Endothelial cell of umbilical vein (primary cell): ENCODE data around the gene TAOK1. TPM values are rescaled to one million over a fixed set of nuclear protein-coding genes. Genes with fewer than 3 reads are reported as not detected.
A peak's percentile ranks its signal among the peaks of the same experiment; 100 is the strongest.

Source experiments
- BruUV-seq: library from RNA; stranded (reverse); fragments of 400-500 nt; replicated peaks from 2 replicates; lab custom pipeline; 2021; lab: Mats Ljungman, UMichigan
- CTCF ChIA-PET: fragments of 300-600, 350-600 bp; sonication (Branson Sonifier 250); formaldehyde crosslinking; loops from one replicate; lab custom pipeline; 2021; ENCODE audit warnings: antibody characterized with exemption, inconsistent platforms; lab: Charles Lee
- POLR2A ChIA-PET: fragments of 300-600, 350-600 bp; sonication (Branson Sonifier 250); formaldehyde crosslinking; loops from one replicate; lab custom pipeline; 2021; ENCODE audit warnings: antibody characterized with exemption, inconsistent platforms; lab: Charles Lee
- DNase-seq: peaks from one replicate; pipeline ENCODE4 v3.0.0-alpha.2; 2011; ENCODE audit warnings: low read depth, low spot score
- FAIRE-seq: peaks from 2 replicates; lab custom pipeline; 2011; peaks lifted over from hg19 to GRCh38; lab: Jason Lieb, UNC
- H2AFZ ChIP-seq: 2 replicates; pipeline ENCODE4 v1.6.0; 2012; ENCODE audit warnings: low read depth, low read length, control low read depth, inconsistent platforms
- H3K27ac ChIP-seq: 2 replicates; pipeline ENCODE4 v1.5.1; 2011; ENCODE audit warnings: low read depth, mild to moderate bottlenecking, control low read depth, low read length, moderate library complexity; ENCODE audit not compliant: insufficient read depth
- H3K27me3 ChIP-seq, 2 experiments: 2 replicates each; pipeline versions ENCODE4 v1.6.0 to v1.6.1; 2011; ENCODE audit warnings: low read length in 2 of 2, mixed read lengths in 1 of 2; ENCODE audit not compliant: control insufficient read depth in 2 of 2, insufficient read depth in 2 of 2
- H3K36me3 ChIP-seq, 2 experiments: 2 replicates in 1 of 2; 3 replicates in 1 of 2; pipeline ENCODE4 v1.5.1; 2011; ENCODE audit warnings: low read length in 2 of 2, mild to moderate bottlenecking in 1 of 2, moderate library complexity in 1 of 2; ENCODE audit not compliant: control insufficient read depth in 2 of 2, insufficient read depth in 2 of 2; ENCODE audit errors: extremely low read depth in 1 of 2
- H3K4me1 ChIP-seq: 3 replicates; pipeline ENCODE4 v1.5.1; 2011; ENCODE audit warnings: mild to moderate bottlenecking, low read length; ENCODE audit not compliant: control insufficient read depth, insufficient read depth; ENCODE audit errors: extremely low read depth
- H3K4me2 ChIP-seq: 2 replicates; pipeline ENCODE4 v1.6.1; 2011; ENCODE audit warnings: low read length, control low read depth, mixed read lengths; ENCODE audit not compliant: insufficient read depth
- H3K4me3 ChIP-seq, 3 experiments: fragments of 200-600 bp in 1 of 3; sonication (generic), shearing (Covaris generic) in 1 of 3; replicated peaks in 1 of 3; 2 replicates each; pipeline ENCODE4 v1.5.1; 2011 to 2016; ENCODE audit warnings: control low read depth in 3 of 3, low read length in 3 of 3, mild to moderate bottlenecking in 2 of 3, inconsistent platforms in 1 of 3, low read depth in 1 of 3, moderate library complexity in 1 of 3; ENCODE audit not compliant: insufficient read depth in 1 of 3
- H3K79me2 ChIP-seq: 2 replicates; pipeline ENCODE4 v1.6.0; 2012; ENCODE audit warnings: low read length, inconsistent platforms; ENCODE audit not compliant: control insufficient read depth, insufficient read depth
- H3K9ac ChIP-seq: replicated peaks from 2 replicates; pipeline ENCODE3; 2011; ENCODE audit warnings: low read length, control low read depth; ENCODE audit not compliant: insufficient read depth; ENCODE audit errors: extremely low read depth
- H3K9me1 ChIP-seq: replicated peaks from 3 replicates; pipeline ENCODE4 v1.6.0; 2011; ENCODE audit warnings: mild to moderate bottlenecking, low read length; ENCODE audit not compliant: control insufficient read depth, insufficient read depth; ENCODE audit errors: extremely low read depth
- H3K9me3 ChIP-seq: replicated peaks from 2 replicates; pipeline ENCODE4 v1.5.1; 2012; ENCODE audit warnings: low read length, inconsistent platforms; ENCODE audit not compliant: control insufficient read depth, insufficient read depth
- H4K20me1 ChIP-seq: replicated peaks from 2 replicates; pipeline ENCODE3; 2011; ENCODE audit warnings: mild to moderate bottlenecking, low read length; ENCODE audit not compliant: control insufficient read depth, insufficient read depth; ENCODE audit errors: extremely low read depth
- EZH2 ChIP-seq: IDR thresholded peaks from 2 replicates; pipeline ENCODE4 v1.6.1; 2012; ENCODE audit warnings: borderline replicate concordance, low read depth, mild to moderate bottlenecking, moderate library complexity, low read length, inconsistent platforms; ENCODE audit not compliant: severe bottlenecking
- FOS ChIP-seq: IDR thresholded peaks from 2 replicates; pipeline ENCODE4 v1.6.1; 2011; ENCODE audit warnings: mild to moderate bottlenecking, low read length, moderate library complexity, borderline replicate concordance; ENCODE audit not compliant: insufficient read depth
- GATA2 ChIP-seq: IDR thresholded peaks from 2 replicates; pipeline ENCODE4 v1.7.0; 2011; ENCODE audit warnings: low read depth, mild to moderate bottlenecking, moderate library complexity, mixed read lengths, low read length; ENCODE audit not compliant: insufficient read length, insufficient read depth
- JUN ChIP-seq: IDR thresholded peaks from 2 replicates; pipeline ENCODE4 v1.6.1; 2011; ENCODE audit warnings: borderline replicate concordance, low read depth; ENCODE audit not compliant: insufficient read length, insufficient read depth
- MAX ChIP-seq: IDR thresholded peaks from 2 replicates; pipeline ENCODE4 v1.6.1; 2011; ENCODE audit not compliant: insufficient read depth, insufficient read length
- MYC ChIP-seq: IDR thresholded peaks from one replicate; pipeline ENCODE4 v1.6.1; 2011; ENCODE audit warnings: mild to moderate bottlenecking, low read depth, low read length
- POLR2A ChIP-seq: IDR thresholded peaks from 2 replicates; pipeline ENCODE4 v1.6.1; 2012; ENCODE audit warnings: low read depth, mild to moderate bottlenecking, control low read depth, low read length
- POLR2AphosphoS5 ChIP-seq: IDR thresholded peaks from 2 replicates; pipeline ENCODE4 v1.6.1; 2012; ENCODE audit warnings: low read depth, mild to moderate bottlenecking, control low read depth, low read length, moderate library complexity; ENCODE audit not compliant: insufficient read depth
- dilution Hi-C: fragments of 300-500 bp; cut with MboI; formaldehyde crosslinking; loops from one replicate; pipeline ENCODE4 v1.15.0; 2019; ENCODE audit warnings: low sequenced_read_pairs; ENCODE audit not compliant: extremely low pct_ligation_motif_present
- intact Hi-C: fragments of 100-400 bp; cut with micrococcal nuclease; formaldehyde crosslinking; loops from one replicate; pipeline ENCODE4 v1.10.0; 2022
- polyA plus RNA-seq, 4 experiments: library from polyadenylated mRNA; depleted of rRNA in 3 of 4; stranded (reverse) in 3 of 4; unstranded in 1 of 4; fragments of >200 nt; gene quantifications; 2 replicates each; pipeline versions ENCODE4 v1.2.1 to v1.2.3, GENCODE V29; 2011 to 2012; ENCODE audit warnings: missing spikeins in 1 of 4
- total RNA-seq: library from RNA; stranded (reverse); gene quantifications from 2 replicates; pipeline ENCODE4 v1.2.3, GENCODE V29; 2021
- TF ChIP-seq, protein P1 (sequence below), 2 donors: IDR thresholded peaks; 1 replicate in 1 of 2; 2 replicates in 1 of 2; pipeline ENCODE4 v1.5.1; 2011; ENCODE audit warnings: low read length in 2 of 2, mild to moderate bottlenecking in 2 of 2, moderate library complexity in 2 of 2, control low read depth in 1 of 2, inconsistent platforms in 1 of 2, low read depth in 1 of 2; ENCODE audit not compliant: insufficient read depth in 1 of 2; ENCODE audit errors: extremely low read depth in 1 of 2

Gene TAOK1
- total and polyA plus RNA-seq, 2 donors (not counting 3 experiments of a cell fraction or from before 2014, with no cell fraction given): 11.0 to 82.2 TPM

DNA sequence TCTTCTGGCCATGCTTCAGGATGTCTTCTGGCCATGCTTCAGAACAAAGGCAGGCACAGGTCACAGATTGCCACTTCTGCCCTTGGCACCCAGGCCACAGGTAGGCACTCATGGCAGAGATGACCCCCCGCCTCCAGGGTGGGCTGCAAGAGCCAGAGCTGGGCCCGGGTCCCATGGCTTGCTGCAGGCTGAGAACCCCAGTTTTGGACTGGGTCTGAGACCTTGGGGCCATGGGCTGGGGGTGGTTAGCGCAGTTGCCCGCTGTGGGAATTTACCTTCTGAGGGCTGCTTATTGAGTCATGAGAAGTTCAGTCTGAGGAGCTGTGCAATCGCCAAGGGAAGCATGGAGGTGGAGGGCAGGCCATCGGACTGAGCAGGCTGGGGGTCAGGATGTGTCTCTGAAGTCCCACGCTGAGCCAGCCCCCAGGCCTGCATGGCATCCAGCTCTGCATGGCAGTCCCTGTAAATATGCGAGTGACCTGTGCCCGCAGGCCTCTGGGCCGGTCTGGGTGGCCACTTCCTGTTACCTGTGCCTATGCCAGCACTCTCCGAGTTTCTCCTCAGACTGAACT lies 204.4 kb downstream of the TAOK1 start:
- DNase-seq (no peak), FAIRE-seq (no peak)
- no peak overlapping the region for H2AFZ ChIP-seq
- H3K79me2 ChIP-seq: peaks cover 10% of the 10 kb centered on the region
- peaks cover 42% of the 10 kb centered on the region for H3K4me1 ChIP-seq
- H3K36me3 ChIP-seq: no peaks in the 10 kb centered on the region
- no TSS peak for BruUV-seq
- ChIA-PET CTCF (interaction anchor here (1.1 to 9.2 kb wide), 7 partner anchors 9 to 224 kb away, joined by 3 to 152 read pairs (median 50); no protein-coding TSS in a partner anchor), POLR2A (no interaction called here)
- TF ChIP-seq POLR2A (no peak), EZH2 (no peak), GATA2 (no peak), POLR2AphosphoS5 (no peak), FOS (no peak), JUN (no peak), MAX (no peak), MYC (no peak)
- TF ChIP-seq, protein P1, sequence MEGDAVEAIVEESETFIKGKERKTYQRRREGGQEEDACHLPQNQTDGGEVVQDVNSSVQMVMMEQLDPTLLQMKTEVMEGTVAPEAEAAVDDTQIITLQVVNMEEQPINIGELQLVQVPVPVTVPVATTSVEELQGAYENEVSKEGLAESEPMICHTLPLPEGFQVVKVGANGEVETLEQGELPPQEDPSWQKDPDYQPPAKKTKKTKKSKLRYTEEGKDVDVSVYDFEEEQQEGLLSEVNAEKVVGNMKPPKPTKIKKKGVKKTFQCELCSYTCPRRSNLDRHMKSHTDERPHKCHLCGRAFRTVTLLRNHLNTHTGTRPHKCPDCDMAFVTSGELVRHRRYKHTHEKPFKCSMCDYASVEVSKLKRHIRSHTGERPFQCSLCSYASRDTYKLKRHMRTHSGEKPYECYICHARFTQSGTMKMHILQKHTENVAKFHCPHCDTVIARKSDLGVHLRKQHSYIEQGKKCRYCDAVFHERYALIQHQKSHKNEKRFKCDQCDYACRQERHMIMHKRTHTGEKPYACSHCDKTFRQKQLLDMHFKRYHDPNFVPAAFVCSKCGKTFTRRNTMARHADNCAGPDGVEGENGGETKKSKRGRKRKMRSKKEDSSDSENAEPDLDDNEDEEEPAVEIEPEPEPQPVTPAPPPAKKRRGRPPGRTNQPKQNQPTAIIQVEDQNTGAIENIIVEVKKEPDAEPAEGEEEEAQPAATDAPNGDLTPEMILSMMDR (IDR thresholded peaks at IDR 0.05; ENCODE audit: extremely low read depth in 1 of 2, insufficient read depth in 1 of 2, low read depth in 1 of 2, low read length in 2 of 2): no peak
- H3K9me3 ChIP-seq: no peaks in the 10 kb centered on the region
- H3K9ac ChIP-seq: no peak overlapping the region
- H3K27ac ChIP-seq: peak overlapping the region; percentile 1
- no peaks in the 10 kb centered on the region for H3K27me3 ChIP-seq
- dilution Hi-C loops (no loop called here), intact Hi-C loops (loop anchor here (5.0 kb wide), 1 partner anchor 302 kb away; the partner anchor contains the start of gene NUFIP2)
- no peak overlapping the region for H3K4me3 ChIP-seq
- H3K4me2 ChIP-seq: peak overlapping the region; percentile 57
- no peaks in the 10 kb centered on the region for H4K20me1 ChIP-seq
- H3K9me1 ChIP-seq: no peaks in the 10 kb centered on the region
